RWPE2 (cell line): Measurements from ENCODE around the gene MEF2B.

ENCODE experiments used
- ATAC-seq: fragments of 200-7000 bp; cut with Tn5 transposase; 3 replicates; pipeline ENCODE4 v1.9.1; 2021; ENCODE audit warnings: low read depth
- DNase-seq: peaks from one replicate; pipeline ENCODE4 v3.0.0-alpha.2; 2020; ENCODE audit warnings: low spot score
- H3K27ac ChIP-seq: fragments of 450-650 bp; 2 replicates; pipeline ENCODE4 v1.5.1; 2017; ENCODE audit warnings: mild to moderate bottlenecking; ENCODE audit not compliant: poor library complexity, severe bottlenecking
- H3K27me3 ChIP-seq: fragments of 250-450 bp; sonication (Bioruptor Pico); 2 replicates; pipeline ENCODE4 v1.5.1; 2021; ENCODE audit warnings: mild to moderate bottlenecking, moderate library complexity; ENCODE audit not compliant: insufficient read depth, poor library complexity, severe bottlenecking
- H3K36me3 ChIP-seq: fragments of 250-450 bp; sonication (Bioruptor Pico); 2 replicates; pipeline ENCODE4 v1.5.1; 2020; ENCODE audit warnings: low read depth, mild to moderate bottlenecking, moderate library complexity
- H3K4me1 ChIP-seq: fragments of 250-450 bp; sonication (Bioruptor Pico); 2 replicates; pipeline ENCODE4 v1.5.1; 2021; ENCODE audit warnings: mild to moderate bottlenecking, moderate library complexity; ENCODE audit not compliant: insufficient read depth, poor library complexity, severe bottlenecking
- H3K4me3 ChIP-seq: fragments of 250-450 bp; sonication (Bioruptor Pico); 2 replicates; pipeline ENCODE4 v1.5.1; 2021; ENCODE audit warnings: mild to moderate bottlenecking, moderate library complexity; ENCODE audit not compliant: severe bottlenecking
- H3K9me3 ChIP-seq: fragments of 250-450 bp; sonication (Bioruptor Pico); 2 replicates; pipeline ENCODE4 v1.5.1; 2021; ENCODE audit warnings: mild to moderate bottlenecking, moderate library complexity; ENCODE audit not compliant: severe bottlenecking
- TF ChIP-seq, protein P1 (sequence below): fragments of 450-650 bp; IDR thresholded peaks from one replicate; pipeline ENCODE4 v1.5.1; 2017; ENCODE audit warnings: mild to moderate bottlenecking, moderate library complexity; ENCODE audit not compliant: poor library complexity, severe bottlenecking

MEF2B gene

GRCh38 chr19:19171821-19172532 is 1.9 kb upstream of the MEF2B start:
- no peaks in the 10 kb centered on the region for H3K9me3 ChIP-seq
- TF ChIP-seq, protein P1, sequence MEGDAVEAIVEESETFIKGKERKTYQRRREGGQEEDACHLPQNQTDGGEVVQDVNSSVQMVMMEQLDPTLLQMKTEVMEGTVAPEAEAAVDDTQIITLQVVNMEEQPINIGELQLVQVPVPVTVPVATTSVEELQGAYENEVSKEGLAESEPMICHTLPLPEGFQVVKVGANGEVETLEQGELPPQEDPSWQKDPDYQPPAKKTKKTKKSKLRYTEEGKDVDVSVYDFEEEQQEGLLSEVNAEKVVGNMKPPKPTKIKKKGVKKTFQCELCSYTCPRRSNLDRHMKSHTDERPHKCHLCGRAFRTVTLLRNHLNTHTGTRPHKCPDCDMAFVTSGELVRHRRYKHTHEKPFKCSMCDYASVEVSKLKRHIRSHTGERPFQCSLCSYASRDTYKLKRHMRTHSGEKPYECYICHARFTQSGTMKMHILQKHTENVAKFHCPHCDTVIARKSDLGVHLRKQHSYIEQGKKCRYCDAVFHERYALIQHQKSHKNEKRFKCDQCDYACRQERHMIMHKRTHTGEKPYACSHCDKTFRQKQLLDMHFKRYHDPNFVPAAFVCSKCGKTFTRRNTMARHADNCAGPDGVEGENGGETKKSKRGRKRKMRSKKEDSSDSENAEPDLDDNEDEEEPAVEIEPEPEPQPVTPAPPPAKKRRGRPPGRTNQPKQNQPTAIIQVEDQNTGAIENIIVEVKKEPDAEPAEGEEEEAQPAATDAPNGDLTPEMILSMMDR, result no peak
- no peaks in the 10 kb centered on the region for H3K27me3 ChIP-seq
- no peaks in the 10 kb centered on the region for H3K4me1 ChIP-seq
- ATAC-seq (no peak; the same call in 2 of the 3 replicates), DNase-seq (no peak)
- H3K36me3 ChIP-seq, result peaks cover 5% of the 10 kb centered on the region; the same call in 1 of the 2 replicates
- H3K4me3 ChIP-seq, result no peak overlapping the region
- no peak overlapping the region for H3K27ac ChIP-seq

GRCh38 chr19:19170873-19171672 is 1.0 kb upstream of the MEF2B start:
- TF ChIP-seq, protein P1, result no peak
- no peak for ATAC-seq
- peaks cover 5% of the 10 kb centered on the region; the same call in 1 of the 2 replicates for H3K36me3 ChIP-seq
- no peak for DNase-seq
- H3K4me1 ChIP-seq, result no peaks in the 10 kb centered on the region
- no peaks in the 10 kb centered on the region for H3K9me3 ChIP-seq
- H3K4me3 ChIP-seq, result no peak overlapping the region
- H3K27ac ChIP-seq, result no peak overlapping the region
- H3K27me3 ChIP-seq, result no peaks in the 10 kb centered on the region

DNA sequence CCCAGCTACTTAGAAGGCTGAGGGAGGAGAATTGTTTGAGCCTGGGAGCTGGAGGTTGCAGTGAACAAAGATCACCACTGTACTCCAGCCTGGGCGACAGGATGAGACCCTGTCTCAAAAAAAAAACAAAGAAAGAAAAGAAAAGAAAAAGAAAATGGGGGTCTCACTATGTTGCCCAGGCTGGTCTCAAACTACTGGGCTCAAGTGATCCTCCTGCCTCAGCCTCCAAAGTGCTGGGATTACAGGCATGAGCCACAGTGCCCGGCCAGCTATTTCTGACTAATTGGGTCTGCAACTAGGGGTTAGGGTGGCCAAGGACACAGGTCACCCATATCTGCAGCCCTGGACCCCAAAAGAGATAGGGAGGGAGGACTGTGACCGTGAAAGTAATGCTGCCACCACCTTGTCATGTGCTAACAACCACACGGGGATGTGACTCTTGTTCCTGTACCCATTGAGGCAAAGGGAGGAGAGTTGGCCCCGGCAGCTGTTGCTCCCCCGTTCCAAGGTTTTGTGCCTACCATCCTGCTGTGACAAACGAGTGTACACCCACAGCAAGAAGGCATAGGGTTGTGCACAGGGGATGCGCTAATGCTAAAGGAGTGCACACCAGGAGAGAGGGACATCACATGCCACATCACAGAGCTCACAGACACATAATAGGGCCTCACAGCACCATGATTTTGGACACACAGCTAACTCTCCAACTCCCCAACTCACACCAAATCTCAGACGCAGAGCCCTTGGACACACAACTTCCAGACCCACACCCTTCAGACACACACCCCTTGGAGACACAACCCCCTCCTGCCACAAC is 619 bp downstream of the MEF2B start:
- Histone ChIP-seq H3K4me3 (no peak overlapping the region), H3K27ac (no peak overlapping the region), H3K4me1 (no peaks in the 10 kb centered on the region), H3K36me3 (no peaks in the 10 kb centered on the region), H3K27me3 (no peaks in the 10 kb centered on the region), H3K9me3 (no peaks in the 10 kb centered on the region)
- ATAC-seq (no peak), DNase-seq (no peak)
- TF ChIP-seq, protein P1, result no peak

- ATAC-seq (no peak), DNase-seq (no peak)
- TF ChIP-seq, protein P1, result no peak
- no peaks in the 10 kb centered on the region for H3K9me3 ChIP-seq
- no peak overlapping the region for H3K4me3 ChIP-seq
- no peaks in the 10 kb centered on the region for H3K27me3 ChIP-seq
- H3K36me3 ChIP-seq, result no peaks in the 10 kb centered on the region
- no peaks in the 10 kb centered on the region for H3K4me1 ChIP-seq
- H3K27ac ChIP-seq, result no peak overlapping the region
Observed at GRCh38 chr19:19167612-19168011, 2.5 kb downstream of the MEF2B start.
